ENCODE results near the gene RTN4RL2. TPM values are rescaled to one million over a fixed set of nuclear protein-coding genes. Genes with fewer than 3 reads are reported as not detected.
A peak's percentile ranks its signal among the peaks of the same experiment; 100 is the strongest.

Gene RTN4RL2
- total and polyA plus RNA-seq, 10 of the 15 experiments (the other 5 are each of a cell fraction or from before 2014, with no cell fraction given), result 0.14 to 1.1 (median 0.52) TPM; not detected in 4

- TF ChIP-seq, protein P1, sequence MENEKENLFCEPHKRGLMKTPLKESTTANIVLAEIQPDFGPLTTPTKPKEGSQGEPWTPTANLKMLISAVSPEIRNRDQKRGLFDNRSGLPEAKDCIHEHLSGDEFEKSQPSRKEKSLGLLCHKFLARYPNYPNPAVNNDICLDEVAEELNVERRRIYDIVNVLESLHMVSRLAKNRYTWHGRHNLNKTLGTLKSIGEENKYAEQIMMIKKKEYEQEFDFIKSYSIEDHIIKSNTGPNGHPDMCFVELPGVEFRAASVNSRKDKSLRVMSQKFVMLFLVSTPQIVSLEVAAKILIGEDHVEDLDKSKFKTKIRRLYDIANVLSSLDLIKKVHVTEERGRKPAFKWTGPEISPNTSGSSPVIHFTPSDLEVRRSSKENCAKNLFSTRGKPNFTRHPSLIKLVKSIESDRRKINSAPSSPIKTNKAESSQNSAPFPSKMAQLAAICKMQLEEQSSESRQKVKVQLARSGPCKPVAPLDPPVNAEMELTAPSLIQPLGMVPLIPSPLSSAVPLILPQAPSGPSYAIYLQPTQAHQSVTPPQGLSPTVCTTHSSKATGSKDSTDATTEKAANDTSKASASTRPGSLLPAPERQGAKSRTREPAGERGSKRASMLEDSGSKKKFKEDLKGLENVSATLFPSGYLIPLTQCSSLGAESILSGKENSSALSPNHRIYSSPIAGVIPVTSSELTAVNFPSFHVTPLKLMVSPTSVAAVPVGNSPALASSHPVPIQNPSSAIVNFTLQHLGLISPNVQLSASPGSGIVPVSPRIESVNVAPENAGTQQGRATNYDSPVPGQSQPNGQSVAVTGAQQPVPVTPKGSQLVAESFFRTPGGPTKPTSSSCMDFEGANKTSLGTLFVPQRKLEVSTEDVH (IDR thresholded peaks at IDR 0.05; ENCODE audit: low read depth, partially characterized antibody), result peak; percentile 43
- TF ChIP-seq ESRRA (IDR thresholded peaks at IDR 0.05; ENCODE audit: low read length), result no peak
- peak; percentile 85; the same call in 1 of the 2 replicates for TF ChIP-seq TBL1XR1 (IDR thresholded peaks at IDR 0.05; ENCODE audit: low read depth, low read length)
- TF ChIP-seq, protein P2, sequence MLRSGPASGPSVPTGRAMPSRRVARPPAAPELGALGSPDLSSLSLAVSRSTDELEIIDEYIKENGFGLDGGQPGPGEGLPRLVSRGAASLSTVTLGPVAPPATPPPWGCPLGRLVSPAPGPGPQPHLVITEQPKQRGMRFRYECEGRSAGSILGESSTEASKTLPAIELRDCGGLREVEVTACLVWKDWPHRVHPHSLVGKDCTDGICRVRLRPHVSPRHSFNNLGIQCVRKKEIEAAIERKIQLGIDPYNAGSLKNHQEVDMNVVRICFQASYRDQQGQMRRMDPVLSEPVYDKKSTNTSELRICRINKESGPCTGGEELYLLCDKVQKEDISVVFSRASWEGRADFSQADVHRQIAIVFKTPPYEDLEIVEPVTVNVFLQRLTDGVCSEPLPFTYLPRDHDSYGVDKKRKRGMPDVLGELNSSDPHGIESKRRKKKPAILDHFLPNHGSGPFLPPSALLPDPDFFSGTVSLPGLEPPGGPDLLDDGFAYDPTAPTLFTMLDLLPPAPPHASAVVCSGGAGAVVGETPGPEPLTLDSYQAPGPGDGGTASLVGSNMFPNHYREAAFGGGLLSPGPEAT (IDR thresholded peaks at IDR 0.05; ENCODE audit: low read depth), result peak; percentile 98
- no peak; the same call in 1 of the 2 replicates for TF ChIP-seq SMARCA5 (IDR thresholded peaks at IDR 0.05)
- no peak for TF ChIP-seq SUPT20H (IDR thresholded peaks at IDR 0.05; ENCODE audit: borderline replicate concordance, control insufficient read depth, low read depth, low read length)
- TF ChIP-seq WRNIP1 (IDR thresholded peaks at IDR 0.05; ENCODE audit: borderline replicate concordance, low read depth, low read length), result no peak
- peak; percentile 68 for TF ChIP-seq SPI1 (IDR thresholded peaks at IDR 0.05; ENCODE audit: borderline replicate concordance, insufficient read depth, low read depth, low read length)
- TF ChIP-seq, protein P3, sequence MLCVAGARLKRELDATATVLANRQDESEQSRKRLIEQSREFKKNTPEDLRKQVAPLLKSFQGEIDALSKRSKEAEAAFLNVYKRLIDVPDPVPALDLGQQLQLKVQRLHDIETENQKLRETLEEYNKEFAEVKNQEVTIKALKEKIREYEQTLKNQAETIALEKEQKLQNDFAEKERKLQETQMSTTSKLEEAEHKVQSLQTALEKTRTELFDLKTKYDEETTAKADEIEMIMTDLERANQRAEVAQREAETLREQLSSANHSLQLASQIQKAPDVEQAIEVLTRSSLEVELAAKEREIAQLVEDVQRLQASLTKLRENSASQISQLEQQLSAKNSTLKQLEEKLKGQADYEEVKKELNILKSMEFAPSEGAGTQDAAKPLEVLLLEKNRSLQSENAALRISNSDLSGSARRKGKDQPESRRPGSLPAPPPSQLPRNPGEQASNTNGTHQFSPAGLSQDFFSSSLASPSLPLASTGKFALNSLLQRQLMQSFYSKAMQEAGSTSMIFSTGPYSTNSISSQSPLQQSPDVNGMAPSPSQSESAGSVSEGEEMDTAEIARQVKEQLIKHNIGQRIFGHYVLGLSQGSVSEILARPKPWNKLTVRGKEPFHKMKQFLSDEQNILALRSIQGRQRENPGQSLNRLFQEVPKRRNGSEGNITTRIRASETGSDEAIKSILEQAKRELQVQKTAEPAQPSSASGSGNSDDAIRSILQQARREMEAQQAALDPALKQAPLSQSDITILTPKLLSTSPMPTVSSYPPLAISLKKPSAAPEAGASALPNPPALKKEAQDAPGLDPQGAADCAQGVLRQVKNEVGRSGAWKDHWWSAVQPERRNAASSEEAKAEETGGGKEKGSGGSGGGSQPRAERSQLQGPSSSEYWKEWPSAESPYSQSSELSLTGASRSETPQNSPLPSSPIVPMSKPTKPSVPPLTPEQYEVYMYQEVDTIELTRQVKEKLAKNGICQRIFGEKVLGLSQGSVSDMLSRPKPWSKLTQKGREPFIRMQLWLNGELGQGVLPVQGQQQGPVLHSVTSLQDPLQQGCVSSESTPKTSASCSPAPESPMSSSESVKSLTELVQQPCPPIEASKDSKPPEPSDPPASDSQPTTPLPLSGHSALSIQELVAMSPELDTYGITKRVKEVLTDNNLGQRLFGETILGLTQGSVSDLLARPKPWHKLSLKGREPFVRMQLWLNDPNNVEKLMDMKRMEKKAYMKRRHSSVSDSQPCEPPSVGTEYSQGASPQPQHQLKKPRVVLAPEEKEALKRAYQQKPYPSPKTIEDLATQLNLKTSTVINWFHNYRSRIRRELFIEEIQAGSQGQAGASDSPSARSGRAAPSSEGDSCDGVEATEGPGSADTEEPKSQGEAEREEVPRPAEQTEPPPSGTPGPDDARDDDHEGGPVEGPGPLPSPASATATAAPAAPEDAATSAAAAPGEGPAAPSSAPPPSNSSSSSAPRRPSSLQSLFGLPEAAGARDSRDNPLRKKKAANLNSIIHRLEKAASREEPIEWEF (IDR thresholded peaks at IDR 0.05; ENCODE audit: insufficient replicate concordance, low read depth, low read length), result peak; percentile 60
- TF ChIP-seq RUNX3 (IDR thresholded peaks at IDR 0.05; ENCODE audit: low read length), result peak; percentile 87
- TF ChIP-seq, protein P4, sequence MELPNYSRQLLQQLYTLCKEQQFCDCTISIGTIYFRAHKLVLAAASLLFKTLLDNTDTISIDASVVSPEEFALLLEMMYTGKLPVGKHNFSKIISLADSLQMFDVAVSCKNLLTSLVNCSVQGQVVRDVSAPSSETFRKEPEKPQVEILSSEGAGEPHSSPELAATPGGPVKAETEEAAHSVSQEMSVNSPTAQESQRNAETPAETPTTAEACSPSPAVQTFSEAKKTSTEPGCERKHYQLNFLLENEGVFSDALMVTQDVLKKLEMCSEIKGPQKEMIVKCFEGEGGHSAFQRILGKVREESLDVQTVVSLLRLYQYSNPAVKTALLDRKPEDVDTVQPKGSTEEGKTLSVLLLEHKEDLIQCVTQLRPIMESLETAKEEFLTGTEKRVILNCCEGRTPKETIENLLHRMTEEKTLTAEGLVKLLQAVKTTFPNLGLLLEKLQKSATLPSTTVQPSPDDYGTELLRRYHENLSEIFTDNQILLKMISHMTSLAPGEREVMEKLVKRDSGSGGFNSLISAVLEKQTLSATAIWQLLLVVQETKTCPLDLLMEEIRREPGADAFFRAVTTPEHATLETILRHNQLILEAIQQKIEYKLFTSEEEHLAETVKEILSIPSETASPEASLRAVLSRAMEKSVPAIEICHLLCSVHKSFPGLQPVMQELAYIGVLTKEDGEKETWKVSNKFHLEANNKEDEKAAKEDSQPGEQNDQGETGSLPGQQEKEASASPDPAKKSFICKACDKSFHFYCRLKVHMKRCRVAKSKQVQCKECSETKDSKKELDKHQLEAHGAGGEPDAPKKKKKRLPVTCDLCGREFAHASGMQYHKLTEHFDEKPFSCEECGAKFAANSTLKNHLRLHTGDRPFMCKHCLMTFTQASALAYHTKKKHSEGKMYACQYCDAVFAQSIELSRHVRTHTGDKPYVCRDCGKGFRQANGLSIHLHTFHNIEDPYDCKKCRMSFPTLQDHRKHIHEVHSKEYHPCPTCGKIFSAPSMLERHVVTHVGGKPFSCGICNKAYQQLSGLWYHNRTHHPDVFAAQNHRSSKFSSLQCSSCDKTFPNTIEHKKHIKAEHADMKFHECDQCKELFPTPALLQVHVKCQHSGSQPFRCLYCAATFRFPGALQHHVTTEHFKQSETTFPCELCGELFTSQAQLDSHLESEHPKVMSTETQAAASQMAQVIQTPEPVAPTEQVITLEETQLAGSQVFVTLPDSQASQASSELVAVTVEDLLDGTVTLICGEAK (IDR thresholded peaks at IDR 0.05; ENCODE audit: borderline replicate concordance), result no peak
- peak; percentile 20; the same call in 1 of the 2 replicates for TF ChIP-seq MEF2A (IDR thresholded peaks at IDR 0.05; ENCODE audit: insufficient read depth, low read depth, low read length)
- no peak for TF ChIP-seq NFXL1 (IDR thresholded peaks at IDR 0.05; ENCODE audit: borderline replicate concordance)
- peak; percentile 86 for TF ChIP-seq BACH1 (IDR thresholded peaks at IDR 0.05; ENCODE audit: borderline replicate concordance)
Observed at GRCh38 chr11:57424792-57425564, 35.4 kb upstream of the RTN4RL2 start (continued).

All from GM12878 (cell line).